HG02623 (cell line): ENCODE results near the gene SERAC1.

ENCODE experiments used
- ATAC-seq: cut with Tn5 transposase; IDR thresholded peaks from one replicate; pipeline ENCODE4 v1.9.1; 2021; ENCODE audit warnings: moderate library complexity; ENCODE audit not compliant: unreplicated experiment

The SERAC1 gene

DNA sequence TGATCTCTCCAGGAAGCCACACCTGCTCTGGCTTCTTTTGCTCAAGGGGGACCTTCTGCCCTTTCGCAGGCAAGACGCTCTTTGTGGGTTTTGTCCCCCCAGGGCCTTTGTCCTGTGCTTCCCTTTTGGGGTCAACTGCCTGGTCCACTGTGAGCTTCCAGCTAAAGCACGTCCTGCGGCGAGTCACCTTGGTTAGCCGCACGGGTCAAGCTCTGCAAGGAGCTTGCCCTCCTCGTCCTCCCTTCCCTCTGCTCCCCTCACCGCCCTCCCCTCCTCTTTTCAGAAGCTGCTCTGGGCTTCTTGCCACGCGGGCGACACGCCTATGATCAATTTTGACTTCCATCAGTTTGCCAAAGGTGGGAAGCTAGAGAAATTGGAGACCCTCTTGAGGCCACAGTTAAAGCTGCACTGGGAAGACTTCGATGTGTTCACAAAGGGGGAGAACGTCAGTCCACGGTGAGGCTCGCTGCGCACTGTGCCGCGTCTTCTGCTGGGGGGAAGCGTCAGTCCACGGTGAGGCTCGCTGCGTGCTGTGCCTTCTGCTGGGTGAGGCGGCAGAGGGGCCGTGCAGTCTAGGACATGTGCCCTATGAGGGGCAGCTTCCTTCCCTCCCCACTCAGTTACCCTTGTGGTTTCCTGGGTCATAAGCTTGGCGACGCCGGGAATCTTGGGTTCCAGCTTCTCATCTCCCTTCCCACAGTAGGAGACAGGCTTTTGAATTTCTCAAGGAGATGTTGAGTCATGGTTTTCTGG is 106.2 kb downstream of the SERAC1 start:
- ATAC-seq = no peak

DNA sequence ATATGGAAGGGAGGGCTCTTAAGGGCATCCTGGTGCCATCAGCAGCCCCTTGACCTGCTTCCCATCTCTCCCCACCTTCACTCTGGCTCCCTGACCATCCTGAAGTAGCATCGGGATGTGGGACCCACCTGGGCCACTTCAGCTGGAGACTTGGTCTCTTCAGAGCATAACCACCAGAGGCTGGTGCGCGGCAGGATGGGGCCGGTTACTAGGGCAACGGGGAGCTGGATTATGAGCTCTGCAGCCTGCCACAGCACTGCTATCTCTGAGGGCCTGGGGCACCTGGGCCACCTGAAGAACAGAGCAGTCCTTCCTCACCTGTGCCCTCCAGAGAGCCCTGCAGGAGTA is 106.7 kb downstream of the SERAC1 start:
- ATAC-seq = no peak

- no peak for ATAC-seq
Measured at GRCh38 chr6:158060455-158061360, 107.4 kb downstream of the SERAC1 start.
